DOHH2 (cell line): ENCODE measurements around the gene NCAM2.

Experiments
- H3F3A ChIP-seq: fragments of 200-600 bp; sonication (generic), shearing (Covaris generic); 2 replicates; pipeline ENCODE4 v1.6.0; 2016; ENCODE audit warnings: antibody characterized with exemption, mild to moderate bottlenecking; ENCODE audit not compliant: control insufficient read depth, insufficient read depth
- H3K27ac ChIP-seq: fragments of 200-600 bp; sonication (generic); 2 replicates; pipeline ENCODE4 v1.5.1; 2014; ENCODE audit warnings: low read depth, mild to moderate bottlenecking, low read length, moderate library complexity
- H3K27me3 ChIP-seq: fragments of 200-600 bp; sonication (generic); 2 replicates; pipeline ENCODE4 v1.6.1; 2014; ENCODE audit warnings: mild to moderate bottlenecking, low read length, mixed read lengths; ENCODE audit not compliant: control insufficient read depth
- H3K36me3 ChIP-seq: fragments of 200-600 bp; sonication (generic); 2 replicates; pipeline ENCODE4 v1.6.1; 2014; ENCODE audit warnings: mild to moderate bottlenecking, low read length, moderate library complexity, mixed read lengths; ENCODE audit not compliant: control insufficient read depth
- H3K4me1 ChIP-seq: fragments of 200-600 bp; sonication (generic); 2 replicates; pipeline ENCODE4 v1.6.1; 2014; ENCODE audit warnings: mild to moderate bottlenecking, low read length, mixed read lengths; ENCODE audit not compliant: control insufficient read depth
- H3K4me2 ChIP-seq: fragments of 200-600 bp; sonication (generic); 2 replicates; pipeline ENCODE4 v1.6.0; 2014; ENCODE audit warnings: mild to moderate bottlenecking, low read length, moderate library complexity
- H3K4me3 ChIP-seq: fragments of 200-600 bp; sonication (generic); 2 replicates; pipeline ENCODE4 v1.5.1; 2014; ENCODE audit warnings: mild to moderate bottlenecking, low read length, mixed read lengths
- H3K79me2 ChIP-seq: fragments of 200-600 bp; sonication (generic); 2 replicates; pipeline ENCODE4 v1.6.1; 2014; ENCODE audit warnings: mild to moderate bottlenecking, low read length, mixed read lengths; ENCODE audit not compliant: control insufficient read depth
- H3K9me2 ChIP-seq: fragments of 200-600 bp; sonication (generic); replicated peaks from 2 replicates; pipeline ENCODE4 v1.6.1; 2014; ENCODE audit warnings: mild to moderate bottlenecking, low read length, mixed read lengths; ENCODE audit not compliant: control insufficient read depth
- H3K9me3 ChIP-seq: fragments of 200-600 bp; sonication (generic); 2 replicates; pipeline ENCODE4 v1.6.1; 2014; ENCODE audit warnings: antibody characterized with exemption, low read length, mixed read lengths; ENCODE audit not compliant: control insufficient read depth, insufficient read depth
- H4K20me1 ChIP-seq: fragments of 200-600 bp; sonication (generic); 2 replicates; pipeline ENCODE4 v1.6.0; 2014; ENCODE audit warnings: low read depth, mild to moderate bottlenecking, antibody characterized with exemption, low read length, moderate library complexity; ENCODE audit not compliant: control insufficient read depth, insufficient read depth
- CTCF ChIP-seq: fragments of 200-600 bp; sonication (generic); IDR thresholded peaks from one replicate; pipeline ENCODE4 v1.5.1; 2014; ENCODE audit warnings: antibody characterized with exemption, mild to moderate bottlenecking, low read depth, low read length; ENCODE audit not compliant: poor library complexity, severe bottlenecking
- EZH2phosphoT487 ChIP-seq: fragments of 200-600 bp; sonication (generic); IDR thresholded peaks from 2 replicates; pipeline ENCODE4 v1.6.1; 2017; ENCODE audit warnings: borderline replicate concordance, mild to moderate bottlenecking, antibody characterized with exemption, low read length, moderate library complexity, mixed read lengths

The NCAM2 gene

GRCh38 chr21:21199342-21200102 lies 201.3 kb downstream of the NCAM2 start:
- H3K4me2 ChIP-seq = no peak overlapping the region
- TF ChIP-seq CTCF (no peak), EZH2phosphoT487 (no peak)
- no peaks in the 10 kb centered on the region for H3K27me3 ChIP-seq
- H3K79me2 ChIP-seq = no peaks in the 10 kb centered on the region
- H3K4me1 ChIP-seq = no peaks in the 10 kb centered on the region
- H3K9me2 ChIP-seq = no peaks in the 10 kb centered on the region; the same call in 1 of the 2 replicates
- no peaks in the 10 kb centered on the region for H3F3A ChIP-seq
- H3K27ac ChIP-seq = no peak overlapping the region
- no peaks in the 10 kb centered on the region for H4K20me1 ChIP-seq
- no peak overlapping the region for H3K4me3 ChIP-seq
- no peaks in the 10 kb centered on the region for H3K9me3 ChIP-seq
- H3K36me3 ChIP-seq = no peaks in the 10 kb centered on the region

GRCh38 chr21:21200103-21200938 lies 202.1 kb downstream of the NCAM2 start:
- Histone ChIP-seq H3K4me2 (no peak overlapping the region), H3K79me2 (no peaks in the 10 kb centered on the region)

GRCh38 chr21:21200939-21201615 lies 202.9 kb downstream of the NCAM2 start:
- H3K9me3 ChIP-seq = no peaks in the 10 kb centered on the region
- no peaks in the 10 kb centered on the region for H3K79me2 ChIP-seq
- H3K4me1 ChIP-seq = no peaks in the 10 kb centered on the region

More at GRCh38 chr21:21200103-21200938, 202.1 kb downstream of the NCAM2 start:
- Histone ChIP-seq H3K4me1 (no peaks in the 10 kb centered on the region), H3F3A (no peaks in the 10 kb centered on the region), H3K27ac (no peak overlapping the region), H3K4me3 (no peak overlapping the region), H4K20me1 (no peaks in the 10 kb centered on the region), H3K9me3 (no peaks in the 10 kb centered on the region), H3K36me3 (no peaks in the 10 kb centered on the region), H3K27me3 (no peaks in the 10 kb centered on the region), H3K9me2 (no peaks in the 10 kb centered on the region; the same call in 1 of the 2 replicates)
- TF ChIP-seq CTCF (no peak), EZH2phosphoT487 (no peak)

More at GRCh38 chr21:21200939-21201615, 202.9 kb downstream of the NCAM2 start:
- no peaks in the 10 kb centered on the region for H3K27me3 ChIP-seq
- no peak overlapping the region for H3K4me2 ChIP-seq
- H4K20me1 ChIP-seq = no peaks in the 10 kb centered on the region
- TF ChIP-seq EZH2phosphoT487 (no peak), CTCF (no peak)
- H3K36me3 ChIP-seq = no peaks in the 10 kb centered on the region
- H3F3A ChIP-seq = no peaks in the 10 kb centered on the region
- no peaks in the 10 kb centered on the region; the same call in 1 of the 2 replicates for H3K9me2 ChIP-seq
- no peak overlapping the region for H3K27ac ChIP-seq
- no peak overlapping the region for H3K4me3 ChIP-seq
